ENCODE data around the gene PAK6.

Gene PAK6

GRCh38 chr15:40325700-40326099, 86.8 kb downstream of the PAK6 start:
- no peak for TF ChIP-seq CTCF (IDR thresholded peaks at IDR 0.05; ENCODE audit: insufficient read depth, low read length, poor library complexity, severe bottlenecking)

More at GRCh38 chr15:40325700-40326099, 86.8 kb downstream of the PAK6 start:
- Histone ChIP-seq H3K27me3 (replicated peaks; ENCODE audit: control insufficient read depth, insufficient read depth, low read length) (no peaks in the 10 kb centered on the region), H3K4me3 (replicated peaks; ENCODE audit: low read depth, low read length) (no peak overlapping the region), H3K36me3 (ENCODE audit: control insufficient read depth, insufficient read depth, low read length) (no peaks in the 10 kb centered on the region)
- DNase-seq (ENCODE audit: extremely low read depth, insufficient read length), result no peak

All from GM06990 (cell line).